ENCODE results near the gene CHCHD10.

Gene CHCHD10

GRCh38 chr22:23767673-23768548, at the start of gene CHCHD10:
Gene CHCHD10, minus strand, starts transcription at chr22:23767972. Its CDS starts 98 bp downstream, at chr22:23767874.
- peak; percentile 60 for DNase-seq (ENCODE audit: low read depth)

GRCh38 chr22:23817146-23817545, 49.4 kb upstream of the CHCHD10 start:
- DNase-seq (ENCODE audit: low read depth): no peak

DNA sequence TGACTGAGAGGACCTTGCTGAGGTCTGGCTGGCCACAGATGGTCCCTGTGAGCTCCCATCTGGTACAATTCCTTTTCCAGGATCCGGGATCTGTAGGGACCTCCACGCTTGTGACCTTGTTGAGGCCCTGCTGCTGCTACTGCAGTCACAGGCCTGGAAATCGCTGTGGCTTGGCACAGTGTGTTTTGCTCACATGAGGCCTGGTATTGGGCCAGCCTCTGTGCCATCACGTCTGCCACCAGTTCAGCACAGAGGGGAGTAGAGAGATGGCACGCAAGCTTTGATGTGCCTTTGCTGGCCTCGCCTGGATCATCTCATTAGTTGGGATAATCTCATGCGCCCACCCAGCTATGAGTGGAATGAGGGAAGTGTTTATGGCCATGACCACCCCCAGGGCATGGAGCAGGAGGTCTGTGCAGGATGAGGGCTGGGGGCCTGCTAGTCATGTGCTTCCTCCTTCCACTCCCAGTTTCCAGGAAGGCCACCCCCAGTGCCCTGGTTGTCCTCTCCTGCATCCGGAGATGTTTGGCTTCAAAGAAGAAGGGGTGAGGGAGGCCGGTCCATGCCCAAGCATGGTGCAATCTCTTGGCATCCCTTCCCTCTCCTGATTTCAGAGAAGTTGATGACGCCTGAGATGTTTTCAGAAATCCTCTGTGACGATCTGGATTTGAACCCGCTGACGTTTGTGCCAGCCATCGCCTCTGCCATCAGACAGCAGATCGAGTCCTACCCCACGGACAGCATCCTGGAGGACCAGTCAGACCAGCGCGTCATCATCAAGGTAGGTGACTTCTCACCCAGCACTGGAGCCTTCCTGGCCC, 48.6 kb upstream of the CHCHD10 start:
- DNase-seq (ENCODE audit: low read depth): no peak

GRCh38 chr22:23815541-23816155, 47.9 kb upstream of the CHCHD10 start:
- no peak for DNase-seq (ENCODE audit: low read depth)

- no peak for DNase-seq (ENCODE audit: low read depth)
Measured at GRCh38 chr22:23812378-23812777, 44.6 kb upstream of the CHCHD10 start.

DNA sequence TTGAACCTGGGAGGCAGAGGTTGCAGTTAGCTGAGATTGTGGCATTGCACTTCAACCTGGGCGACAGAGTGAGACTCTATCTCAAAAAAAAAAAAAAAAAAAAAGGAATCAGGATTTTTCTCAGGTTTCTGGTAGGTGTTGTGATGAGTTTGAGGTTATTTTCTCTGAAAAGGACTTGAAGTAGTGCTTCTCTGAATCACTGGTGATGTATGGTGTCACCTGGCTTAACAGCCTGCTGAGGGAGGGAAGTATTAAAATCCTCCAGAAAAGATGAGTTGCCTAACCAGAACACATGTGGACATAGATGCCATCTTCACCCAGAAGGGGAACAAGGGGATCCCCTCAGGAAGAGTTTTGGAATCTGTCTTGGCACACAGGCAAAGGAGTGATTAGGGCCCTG, 39.1 kb upstream of the CHCHD10 start:
- no peak for DNase-seq (ENCODE audit: low read depth)

DNA sequence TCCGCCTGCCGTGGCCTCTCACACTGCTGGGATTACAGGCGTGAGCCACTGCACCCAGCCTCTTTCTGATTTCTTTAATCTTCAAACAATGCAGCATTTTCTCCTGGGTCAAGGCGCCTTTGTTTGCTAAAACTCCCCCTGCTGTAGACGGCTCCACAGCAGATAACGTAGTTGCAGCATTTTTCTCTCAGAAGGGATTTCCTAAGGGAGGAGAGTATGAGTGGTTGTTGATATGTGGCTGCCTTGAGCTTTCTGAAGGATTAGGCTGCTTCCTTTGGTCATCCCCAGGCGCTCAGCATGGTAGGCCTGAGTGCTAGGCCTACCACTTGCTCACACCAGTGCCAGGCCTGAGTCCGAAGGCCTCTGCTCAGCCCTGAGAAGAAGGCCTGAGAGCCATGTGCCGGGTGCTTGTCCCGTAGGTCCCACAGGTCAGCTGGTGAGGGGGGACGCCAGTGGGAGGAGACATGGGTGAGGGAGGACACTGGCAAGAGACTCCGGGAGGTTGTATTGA, 37.1 kb upstream of the CHCHD10 start:
- DNase-seq (ENCODE audit: low read depth): no peak

DNA sequence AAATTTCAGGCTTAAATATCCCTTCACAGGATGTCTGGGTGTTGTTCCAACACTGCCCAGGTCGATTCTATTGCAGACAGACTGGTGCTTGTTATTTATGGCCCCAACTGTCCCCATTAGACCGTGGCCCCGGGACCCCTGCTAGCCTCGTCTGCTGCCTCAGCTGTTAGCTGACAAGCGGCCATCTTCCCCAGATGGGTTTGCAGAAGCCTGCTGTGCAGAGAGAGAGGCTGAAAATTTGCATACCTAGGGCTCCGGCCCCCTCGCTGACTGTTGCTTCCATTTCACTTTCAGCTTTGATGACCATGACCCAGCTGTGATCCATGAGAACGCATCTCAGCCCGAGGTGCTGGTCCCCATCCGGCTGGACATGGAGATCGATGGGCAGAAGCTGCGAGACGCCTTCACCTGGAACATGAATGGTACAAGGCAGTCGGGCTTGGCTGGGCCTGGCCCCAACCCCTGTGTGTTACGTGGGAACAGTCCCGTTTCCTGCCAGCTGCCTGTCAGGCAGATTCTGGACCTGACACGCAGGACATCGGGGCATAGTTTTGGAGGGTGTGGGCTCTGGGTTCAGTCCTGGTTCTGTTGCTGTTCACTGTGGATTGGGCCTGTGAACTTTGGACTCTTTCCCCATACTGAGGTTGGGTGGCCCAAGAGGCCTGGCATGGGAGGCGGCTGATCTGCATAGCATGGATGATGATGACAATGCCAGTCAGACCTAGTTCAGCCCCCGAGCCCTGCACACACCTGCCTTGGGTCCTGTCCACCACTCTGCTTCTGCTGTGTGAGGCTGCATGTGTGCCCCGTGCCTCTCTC, 35.4 kb upstream of the CHCHD10 start:
- no peak for DNase-seq (ENCODE audit: low read depth)

GRCh38 chr22:23801886-23802377, 34.2 kb upstream of the CHCHD10 start:
- no peak for DNase-seq (ENCODE audit: low read depth)

DNA sequence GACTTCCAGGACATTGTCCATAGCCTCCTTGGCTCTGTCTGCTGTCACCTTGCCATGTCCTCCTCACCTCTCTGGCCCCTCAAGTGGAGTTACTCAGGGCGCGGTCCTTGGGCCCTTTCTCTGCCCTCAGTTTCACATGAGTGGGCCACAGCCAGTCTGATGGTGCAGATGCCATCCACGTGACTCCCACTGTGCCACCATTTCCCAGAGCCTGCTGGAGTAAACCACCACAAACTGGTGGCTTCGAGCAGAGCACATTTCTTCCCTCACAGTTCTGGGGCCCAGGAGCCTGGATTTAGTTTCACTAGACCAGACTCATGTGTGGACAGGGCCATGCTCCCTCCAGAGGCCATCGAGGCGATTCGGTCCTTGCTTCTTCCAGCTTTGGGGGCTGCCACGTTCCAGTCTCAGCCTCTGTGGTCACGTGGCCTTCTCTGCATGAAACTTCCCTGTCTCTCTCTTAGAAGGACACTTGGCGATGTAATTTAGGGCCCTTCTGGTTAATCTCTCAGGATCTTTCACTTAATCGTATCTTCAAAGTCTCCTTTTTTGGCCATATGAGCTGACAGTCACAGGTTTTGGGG, 33.6 kb upstream of the CHCHD10 start:
- no peak for DNase-seq (ENCODE audit: low read depth)

- DNase-seq (ENCODE audit: low read depth): no peak
Measured at GRCh38 chr22:23800297-23801237, 32.8 kb upstream of the CHCHD10 start.

DNA sequence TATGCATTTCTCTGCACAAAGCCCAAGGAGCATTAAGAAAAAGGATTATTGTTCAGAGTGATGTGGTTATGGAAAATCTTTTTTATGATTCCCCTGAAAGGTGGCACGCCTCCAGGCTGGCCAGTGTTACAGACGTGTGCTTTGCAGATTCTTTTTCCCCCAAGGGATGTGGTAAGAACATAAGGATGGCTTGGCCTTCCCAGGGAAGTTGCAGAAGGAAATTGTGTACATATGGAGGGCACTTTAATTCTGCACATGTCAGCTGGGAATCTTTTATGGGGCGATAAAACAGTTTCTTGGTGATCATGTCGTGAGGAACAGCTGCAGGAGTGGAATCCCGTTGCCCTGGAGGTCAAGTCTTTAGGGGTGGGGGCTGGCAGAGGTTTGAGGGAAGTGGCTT, 28.7 kb upstream of the CHCHD10 start:
- DNase-seq (ENCODE audit: low read depth): no peak

DNA sequence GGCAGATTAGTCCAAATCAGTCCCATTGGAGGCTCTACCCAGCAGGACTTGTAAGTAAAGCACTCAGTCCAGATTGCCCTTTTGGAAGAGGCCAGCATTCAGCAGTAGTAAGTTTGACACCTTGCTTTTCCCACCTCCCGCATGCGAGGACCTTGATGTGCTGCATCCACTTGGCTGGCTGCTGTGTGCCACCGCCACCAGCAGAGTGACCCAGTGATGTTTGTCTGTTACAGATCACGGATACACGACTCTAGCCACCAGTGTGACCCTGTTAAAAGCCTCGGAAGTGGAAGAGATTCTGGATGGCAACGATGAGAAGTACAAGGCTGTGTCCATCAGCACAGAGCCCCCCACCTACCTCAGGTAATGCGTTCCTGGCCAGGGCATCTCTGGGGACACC, 25.6 kb upstream of the CHCHD10 start:
- DNase-seq (ENCODE audit: low read depth): no peak

DNA sequence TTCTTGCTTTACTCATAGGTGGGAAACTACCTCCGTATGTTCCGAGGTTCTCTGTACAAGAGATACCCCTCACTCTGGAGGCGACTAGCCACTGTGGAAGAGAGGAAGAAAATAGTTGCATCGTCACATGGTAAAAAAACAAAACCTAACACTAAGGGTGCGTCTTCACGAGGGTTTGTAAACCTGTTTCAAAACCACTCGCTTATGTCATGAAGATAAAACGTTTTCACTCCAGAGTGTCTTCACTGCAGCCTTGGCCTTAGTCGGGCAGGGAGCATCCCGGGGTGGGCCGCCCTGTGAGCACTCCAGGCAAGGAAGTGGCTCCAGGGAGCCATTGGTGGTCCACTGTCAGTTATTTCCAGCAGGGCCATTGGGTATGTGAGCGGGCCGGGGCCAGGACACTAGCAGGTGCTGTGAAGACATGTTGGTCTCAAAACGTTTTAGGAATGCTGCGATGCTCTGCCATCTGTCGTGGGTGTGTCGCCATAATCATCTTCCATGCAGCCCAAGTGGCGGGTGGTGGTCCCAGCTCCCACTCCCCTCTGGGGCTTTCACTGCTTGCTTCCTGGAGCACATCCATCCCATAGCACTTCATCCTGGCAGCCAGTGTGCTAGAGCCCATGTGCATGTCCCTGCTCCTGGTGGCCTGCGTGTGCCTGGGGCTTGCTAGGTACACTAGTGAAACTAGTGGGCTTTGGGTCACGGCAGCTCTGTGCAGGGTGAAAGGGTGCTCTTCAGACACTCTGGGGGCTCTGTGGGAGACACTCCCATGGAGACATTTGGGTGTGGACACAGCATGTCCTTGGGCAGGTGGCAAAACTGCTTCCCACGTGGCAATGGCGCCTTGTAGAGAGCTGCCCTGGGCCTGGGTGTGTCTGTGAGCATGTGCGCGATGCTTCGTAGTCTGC, 24.2 kb upstream of the CHCHD10 start:
- no peak for DNase-seq (ENCODE audit: low read depth)

GRCh38 chr22:23790819-23791737, 23.3 kb upstream of the CHCHD10 start:
- no peak for DNase-seq (ENCODE audit: low read depth)

- no peak for DNase-seq (ENCODE audit: low read depth)
Measured at GRCh38 chr22:23789638-23790037, 21.9 kb upstream of the CHCHD10 start.

DNA sequence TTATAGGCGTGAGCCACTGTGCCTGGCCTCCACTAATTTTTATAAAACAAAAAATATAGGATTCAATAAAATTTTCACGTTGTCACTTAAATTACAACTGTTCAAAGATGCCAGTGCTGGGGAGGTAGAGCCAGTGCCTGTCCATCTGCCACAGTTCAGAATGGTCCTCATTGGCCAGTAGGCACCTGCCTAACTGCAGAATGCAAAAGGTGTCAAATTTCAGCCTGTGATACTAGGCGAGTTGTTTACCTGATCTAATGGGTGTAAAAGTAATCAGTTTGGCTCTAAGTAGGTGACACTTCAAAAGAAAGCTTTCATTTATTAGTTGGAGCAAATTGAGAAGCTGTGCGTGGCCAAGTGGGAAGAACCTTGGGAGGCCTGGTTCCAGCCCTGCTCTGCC, 21.3 kb upstream of the CHCHD10 start:
- no peak for DNase-seq (ENCODE audit: low read depth)

- no peak for DNase-seq (ENCODE audit: low read depth)
Measured at GRCh38 chr22:23787910-23788309, 20.1 kb upstream of the CHCHD10 start.
